ENCODE results near the gene PDE6B.
"Not testable (repeated sequence)": the region's sequence is repeated elsewhere in the genome, so short reads cannot be mapped to it uniquely, and the experiment has no call there.

Gene PDE6B

GRCh38 chr4:687048-687970 is 61.9 kb downstream of the PDE6B start:
- DNase-seq, result no peak

DNA sequence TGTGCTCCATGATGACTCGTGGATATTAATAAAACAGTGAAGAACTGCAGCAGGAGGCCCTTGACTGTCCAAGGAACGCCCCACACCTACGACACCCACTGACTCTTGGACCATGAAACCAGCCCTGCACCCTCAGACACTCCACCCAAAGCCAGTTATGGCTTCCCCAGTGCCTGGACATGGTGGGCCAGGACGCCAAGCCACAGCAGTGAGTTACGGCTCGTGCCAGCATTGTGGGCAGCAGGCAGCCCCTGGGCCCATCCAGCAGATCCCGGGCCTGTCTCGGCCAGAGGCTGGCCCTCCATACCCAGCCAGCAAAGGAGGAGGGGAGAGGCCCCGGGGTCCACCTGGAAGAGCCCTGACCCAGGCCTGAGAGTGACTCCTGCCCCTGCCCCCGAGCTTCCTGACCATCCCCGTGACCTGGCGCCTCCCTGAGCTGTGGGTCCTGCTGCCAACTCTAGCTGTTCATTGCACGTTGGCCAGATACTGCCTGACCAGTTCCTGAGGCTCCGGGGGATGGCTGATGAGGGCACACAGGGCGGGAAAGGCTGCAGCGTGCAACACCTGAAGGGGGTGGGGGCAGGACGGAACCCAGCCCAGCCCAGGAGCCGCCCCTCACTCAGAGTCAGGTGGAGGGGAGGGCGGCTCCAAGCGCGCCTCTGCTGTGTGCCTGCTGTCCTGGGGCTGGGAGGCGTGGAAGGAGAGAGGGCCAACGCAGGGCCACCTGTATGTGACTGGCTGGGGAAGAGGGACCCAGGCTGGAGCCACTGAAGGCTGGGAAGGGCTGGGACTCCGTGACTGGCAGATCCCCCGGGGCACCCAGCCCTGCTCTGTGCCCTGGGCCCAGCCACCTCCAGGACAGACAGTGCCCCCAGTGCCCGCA is 62.8 kb downstream of the PDE6B start:
- DNase-seq, result no peak

- DNase-seq, result no peak
Observed at GRCh38 chr4:688854-689681, 63.7 kb downstream of the PDE6B start, which contains the start of gene SLC49A3. SLC49A3 (minus strand) TSS chr4:689151; CDS start chr4:689127, 24 bp downstream.

DNA sequence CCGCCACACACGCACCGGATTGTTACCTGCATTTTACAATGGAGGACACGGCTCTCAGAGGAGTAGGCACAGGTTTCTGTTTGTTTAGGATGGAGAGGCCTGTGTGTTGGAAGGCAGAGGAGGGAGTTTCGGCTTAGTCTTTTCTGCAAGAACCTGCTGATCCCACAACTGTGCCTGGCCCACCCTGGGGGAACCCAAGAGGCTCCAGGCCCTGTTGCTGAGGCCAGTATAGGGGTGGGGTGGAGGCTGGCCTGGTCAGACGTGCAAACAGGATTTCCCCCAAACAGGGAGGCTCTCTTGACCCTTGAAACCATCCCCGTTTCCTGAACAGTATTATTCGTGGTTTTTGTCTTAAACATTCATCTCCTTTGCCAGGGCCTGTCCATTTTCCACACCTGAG is 64.3 kb downstream of the PDE6B start:
- no peak for DNase-seq

- no peak for DNase-seq
Observed at GRCh38 chr4:692771-693554, 67.6 kb downstream of the PDE6B start.

DNA sequence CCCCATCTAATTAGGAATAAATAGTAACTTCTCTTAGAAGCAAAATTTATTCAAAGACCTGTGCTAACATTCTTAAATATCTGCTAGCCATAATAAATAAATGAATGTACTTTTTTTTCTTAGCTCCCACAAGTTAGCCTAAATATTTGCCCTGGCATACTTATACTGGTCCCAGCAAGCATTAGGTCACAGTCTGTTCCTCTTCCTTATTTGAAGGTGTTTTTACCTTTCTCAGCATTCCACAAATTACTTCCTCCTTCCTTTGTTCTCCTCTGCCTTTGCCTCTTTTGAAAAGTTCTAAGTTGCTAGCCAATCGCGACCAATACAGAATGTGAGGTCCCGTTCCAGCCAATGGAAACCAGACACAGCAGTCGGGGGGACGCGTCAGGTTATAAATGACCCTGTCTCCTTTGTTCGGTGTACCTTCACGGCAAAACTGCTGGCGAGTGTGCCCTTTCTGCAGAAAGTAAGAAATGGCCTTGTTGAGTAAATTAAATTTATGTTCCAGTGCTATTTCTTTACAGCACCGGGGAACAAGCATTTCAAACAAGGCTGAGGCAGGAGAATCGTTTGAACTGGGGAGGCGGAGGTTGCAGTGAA is 69.1 kb downstream of the PDE6B start:
- not testable (repeated sequence) for DNase-seq

DNA sequence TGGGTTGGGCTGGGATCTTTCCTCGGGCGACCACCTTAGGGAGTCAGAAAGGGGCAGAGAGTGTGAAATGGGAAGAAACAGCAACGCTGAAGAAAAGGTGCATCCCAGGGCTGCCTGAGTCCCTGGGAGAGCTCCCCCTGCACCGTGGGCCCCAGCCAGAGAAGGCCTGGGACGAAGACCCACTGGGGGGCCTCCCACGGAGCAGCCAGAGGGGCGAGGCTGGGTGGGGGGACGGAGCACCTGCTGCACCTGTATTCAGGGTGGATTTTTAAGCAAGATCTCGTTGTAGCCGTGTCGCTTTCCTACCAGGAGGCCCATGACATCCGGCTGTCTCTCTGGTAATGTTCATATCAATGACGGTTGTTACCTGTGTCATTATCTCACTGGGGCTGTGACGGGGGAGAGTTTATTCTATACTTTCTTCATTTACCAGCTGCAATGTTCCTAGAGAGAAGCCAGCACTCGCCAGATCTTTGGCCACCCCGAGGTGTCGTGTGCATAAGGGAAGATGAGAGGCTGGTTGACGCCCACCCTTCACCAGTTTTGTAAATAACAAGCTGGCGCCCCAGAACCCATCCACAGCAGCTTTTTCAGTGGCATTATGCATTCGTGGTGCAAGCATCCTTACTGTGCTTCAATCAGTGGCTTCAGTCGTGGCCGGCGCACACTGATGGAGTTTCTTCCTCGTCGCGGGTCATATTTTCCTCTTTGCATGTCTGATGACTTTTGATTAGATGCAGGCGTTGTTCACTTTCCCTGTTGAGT is 74.6 kb downstream of the PDE6B start:
- no peak for DNase-seq

- no peak for DNase-seq
Observed at GRCh38 chr4:700587-701264, 75.4 kb downstream of the PDE6B start.

GRCh38 chr4:702618-703048 is 77.3 kb downstream of the PDE6B start:
- peak; percentile 42 for DNase-seq

DNA sequence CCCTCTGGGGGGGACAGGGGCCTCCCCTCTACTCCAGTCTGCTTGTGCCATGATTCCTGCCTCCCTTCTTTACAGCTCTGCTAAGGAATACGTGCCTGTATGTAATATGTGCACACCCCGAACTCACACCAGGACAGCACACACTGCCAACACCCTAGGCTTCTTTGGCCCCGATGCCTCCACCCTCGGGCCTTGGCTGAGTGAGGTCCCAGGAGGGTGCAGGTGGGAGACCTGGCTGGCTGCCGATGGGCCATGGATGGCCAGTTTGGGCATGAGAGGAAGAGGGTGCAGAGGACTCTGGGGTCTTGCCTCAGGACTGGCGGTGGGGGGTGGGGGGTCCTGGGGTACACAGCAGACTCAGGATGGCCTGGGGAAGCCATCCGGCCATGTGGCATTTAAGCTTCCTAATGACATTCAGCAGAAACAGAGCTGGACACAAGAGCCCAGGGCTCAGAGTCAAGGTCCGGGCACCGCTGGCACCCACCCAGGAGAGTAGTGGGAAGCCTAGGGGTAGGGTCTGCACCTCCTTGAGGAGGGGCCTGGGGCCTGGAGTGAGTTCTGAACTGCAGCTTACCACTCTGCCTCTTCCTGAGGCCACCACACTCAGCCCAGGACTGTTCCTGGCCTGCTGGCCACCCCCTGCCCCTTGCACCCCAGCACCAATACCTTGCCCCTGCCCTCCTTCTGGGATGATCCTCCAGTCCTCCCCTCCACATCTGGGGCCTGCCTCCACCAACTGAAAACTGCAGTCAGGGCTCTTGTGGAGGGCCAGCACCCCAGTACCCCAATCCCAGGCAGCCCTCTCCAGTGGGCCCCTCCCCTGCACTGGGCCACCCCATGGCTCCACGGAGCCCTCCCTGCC is 78.2 kb downstream of the PDE6B start:
- DNase-seq, result no peak

GRCh38 chr4:704198-704891 is 79.0 kb downstream of the PDE6B start:
- DNase-seq, result no peak

GRCh38 chr4:704971-705277 is 79.6 kb downstream of the PDE6B start:
- DNase-seq, result no peak

DNA sequence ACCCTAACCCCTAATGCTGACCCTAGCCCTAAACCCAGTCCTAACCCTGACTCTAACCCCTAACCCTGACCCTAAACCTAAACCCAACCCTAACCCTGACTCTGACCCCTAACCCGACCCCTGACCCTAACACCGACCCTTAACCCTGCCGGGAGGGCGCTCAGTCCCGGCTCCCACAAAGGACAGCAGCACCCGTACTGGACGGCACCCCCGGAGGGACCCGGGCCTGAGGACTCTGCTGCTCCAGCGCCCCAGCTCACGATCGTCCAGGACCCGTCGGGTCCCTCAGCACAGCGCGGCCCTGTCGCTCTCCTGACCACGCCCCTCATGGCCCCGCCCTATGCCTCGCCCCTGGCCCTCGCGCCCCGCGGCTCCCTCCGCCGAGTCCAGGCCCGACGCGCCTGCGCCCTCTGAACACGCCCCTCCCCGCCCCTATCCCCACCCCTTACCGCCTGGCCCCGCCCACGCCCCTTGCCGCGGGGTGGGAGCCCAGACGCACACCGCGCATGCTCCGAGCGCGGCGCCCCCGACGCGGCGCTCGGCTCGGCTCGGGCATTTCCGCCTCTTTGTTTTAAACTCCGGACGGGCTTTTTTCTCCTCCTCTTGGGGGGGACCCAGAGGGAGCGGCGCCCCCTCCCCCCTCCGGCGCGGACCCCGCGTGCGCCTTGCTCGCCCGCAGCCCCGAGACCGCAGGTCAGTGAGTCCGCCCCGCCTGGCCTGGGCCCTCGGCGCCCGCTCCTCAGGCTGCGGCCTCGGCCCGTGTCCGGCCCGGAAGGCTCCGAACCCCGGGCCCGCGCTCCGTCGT is 80.1 kb downstream of the PDE6B start, which contains the start of gene PCGF3:
PCGF3 (plus strand) TSS at position 555 of the 805 bp plus-strand sequence. CDS start 27,849 bp downstream, outside the sequence.
- DNase-seq, result peak; percentile 95

- DNase-seq, result not testable (repeated sequence)
Observed at GRCh38 chr4:706083-706633, 80.8 kb downstream of the PDE6B start.

DNA sequence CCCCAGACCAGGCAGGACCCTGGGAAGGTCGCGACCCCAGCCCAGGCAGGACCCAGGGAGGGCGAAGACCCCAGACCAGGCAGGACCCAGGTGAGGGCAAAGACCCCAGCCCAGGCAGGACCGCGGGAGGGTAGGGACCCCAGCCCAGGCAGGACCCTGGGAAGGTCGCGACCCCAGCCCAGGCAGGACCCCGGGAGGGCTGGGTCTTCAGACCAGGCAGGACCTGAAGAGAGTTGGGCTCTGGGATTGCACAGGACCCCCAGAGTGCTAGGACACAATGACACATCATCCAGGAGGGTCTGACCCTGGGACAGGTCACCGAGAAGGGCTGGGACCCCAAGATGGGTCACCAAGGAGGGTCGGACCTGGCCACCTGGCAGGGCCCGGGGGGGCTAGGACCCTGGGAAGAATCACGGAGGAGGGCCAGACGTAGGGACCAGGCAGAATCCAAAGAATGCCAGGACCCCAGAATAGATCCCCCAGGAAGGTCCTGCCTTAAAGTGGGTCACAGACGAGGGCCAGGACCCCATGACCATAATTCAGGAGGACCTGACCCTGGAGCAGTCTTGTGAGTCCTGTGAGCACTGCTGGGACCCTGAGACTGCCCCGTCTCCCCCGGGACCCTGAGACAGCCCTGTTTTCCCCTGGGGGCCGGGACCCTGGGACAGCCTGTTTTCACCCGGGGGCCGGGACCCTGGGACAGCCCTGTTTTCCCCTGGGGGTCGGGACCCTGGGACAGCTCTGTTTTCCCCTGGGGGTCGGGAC is 81.6 kb downstream of the PDE6B start:
- no peak for DNase-seq

GRCh38 chr4:707929-708630 is 82.7 kb downstream of the PDE6B start:
- DNase-seq, result no peak

Data from midbrain (tissue), 1 donor.